CD4-positive, alpha-beta T cell treated with Interferon alpha-2 for 1 hour (primary cell): ENCODE results near the gene WASF3.
"Not testable (repeated sequence)": the region's sequence is repeated elsewhere in the genome, so short reads cannot be mapped to it uniquely, and the experiment has no call there.

Experiments used
- DNase-seq, 2 donors: peaks; one replicate each; pipeline ENCODE4 v3.0.0-alpha.2; 2020 to 2022

Gene WASF3

DNA sequence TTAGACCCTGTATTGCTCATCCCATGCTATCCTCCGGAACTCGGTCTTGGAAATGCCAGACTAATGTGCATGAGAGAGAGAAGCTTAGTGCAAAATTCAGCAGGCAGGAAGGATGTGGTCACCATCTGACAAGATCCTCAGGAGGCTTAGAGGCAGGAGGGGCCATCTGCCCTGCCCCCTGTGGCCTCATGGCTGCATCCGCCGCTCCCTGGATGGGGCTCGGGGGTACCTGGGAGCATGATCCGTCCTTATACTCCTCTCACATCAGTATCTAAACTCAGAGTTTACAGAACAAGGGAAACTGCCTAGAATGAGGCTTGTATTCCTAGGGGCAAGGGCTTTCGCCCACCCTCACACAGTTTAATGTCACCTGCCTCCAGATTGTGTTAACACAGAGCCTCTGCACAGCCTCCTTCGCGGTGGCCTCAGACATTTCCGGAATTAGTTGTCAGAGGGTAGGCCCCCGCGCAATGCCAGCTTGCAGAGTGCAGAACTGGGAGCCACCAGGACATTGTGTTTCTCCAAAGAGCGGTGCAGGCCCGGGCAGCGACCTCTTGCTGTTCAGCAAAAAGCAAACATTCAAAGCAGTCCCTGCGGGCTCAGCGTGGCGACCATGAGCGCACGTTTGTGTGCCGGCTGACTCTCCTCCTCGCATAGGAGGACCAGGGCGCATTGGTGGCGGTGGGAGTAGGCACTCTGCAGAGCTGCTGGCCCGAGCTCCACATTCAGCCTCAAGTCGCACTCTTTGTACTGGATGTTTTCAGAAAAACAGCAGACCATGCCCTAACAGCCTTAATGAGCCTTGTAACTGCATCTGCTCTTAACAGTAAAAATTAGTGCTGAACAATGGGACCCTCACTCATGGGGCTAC, 164.0 kb downstream of the WASF3 start:
- DNase-seq: peak in 1 of 2 donors; percentile 54

DNA sequence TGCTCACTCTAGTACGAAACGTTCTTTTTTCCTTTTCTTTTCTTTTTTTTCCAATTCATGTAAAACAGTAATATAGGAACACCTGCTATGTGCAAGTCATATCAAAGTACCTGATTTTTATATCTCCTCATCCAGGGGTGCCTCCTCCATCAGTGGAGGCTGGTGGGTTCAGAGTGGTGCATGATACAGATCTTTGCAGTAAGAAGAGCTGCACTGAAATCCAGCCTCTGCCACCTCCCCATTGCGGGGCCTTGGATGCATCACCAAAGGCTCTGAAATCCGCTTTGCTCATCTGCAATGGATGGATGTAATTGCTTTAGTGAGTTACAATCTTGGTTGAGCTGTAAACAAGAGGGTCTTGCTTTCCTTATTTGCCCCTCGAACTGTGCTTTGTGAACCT, 164.8 kb downstream of the WASF3 start:
- DNase-seq: no peak

DNA sequence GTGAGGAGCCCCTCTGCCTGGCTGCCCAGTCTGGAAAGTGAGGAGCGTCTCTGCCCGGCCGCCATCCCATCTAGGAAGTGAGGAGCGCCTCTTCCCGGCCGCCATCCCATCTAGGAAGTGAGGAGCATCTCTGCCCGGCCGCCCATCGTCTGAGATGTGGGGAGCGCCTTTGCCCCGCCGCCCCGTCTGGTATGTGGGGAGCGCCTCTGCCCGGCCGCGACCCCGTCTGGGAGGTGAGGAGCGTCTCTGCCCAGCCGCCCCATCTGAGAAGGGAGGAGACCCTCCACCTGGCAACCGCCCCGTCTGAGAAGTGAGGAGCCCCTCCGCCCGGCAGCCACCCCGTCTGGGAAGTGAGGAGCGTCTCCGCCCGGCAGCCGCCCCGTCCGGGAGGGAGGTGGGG, 166.1 kb downstream of the WASF3 start:
- not testable (repeated sequence) for DNase-seq

DNA sequence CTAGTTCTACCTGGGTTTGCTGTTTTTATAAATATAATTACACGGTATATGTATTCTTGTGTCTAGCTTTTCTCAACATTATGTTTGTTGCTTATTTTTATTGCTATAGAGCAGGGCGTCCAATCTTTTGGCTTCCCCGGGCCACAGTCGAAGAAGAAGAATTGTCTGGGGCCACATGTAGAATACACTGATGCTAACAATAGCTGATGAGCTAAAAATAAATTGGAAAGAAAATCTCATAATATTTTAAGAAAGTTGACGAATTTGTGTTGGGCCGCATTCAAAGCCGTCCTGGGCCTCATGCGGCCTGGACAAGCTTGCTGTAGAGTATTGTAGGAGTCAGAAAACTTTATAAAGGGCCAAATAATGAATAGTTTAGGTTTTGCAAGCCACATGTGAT, 169.2 kb downstream of the WASF3 start:
- no peak for DNase-seq

DNA sequence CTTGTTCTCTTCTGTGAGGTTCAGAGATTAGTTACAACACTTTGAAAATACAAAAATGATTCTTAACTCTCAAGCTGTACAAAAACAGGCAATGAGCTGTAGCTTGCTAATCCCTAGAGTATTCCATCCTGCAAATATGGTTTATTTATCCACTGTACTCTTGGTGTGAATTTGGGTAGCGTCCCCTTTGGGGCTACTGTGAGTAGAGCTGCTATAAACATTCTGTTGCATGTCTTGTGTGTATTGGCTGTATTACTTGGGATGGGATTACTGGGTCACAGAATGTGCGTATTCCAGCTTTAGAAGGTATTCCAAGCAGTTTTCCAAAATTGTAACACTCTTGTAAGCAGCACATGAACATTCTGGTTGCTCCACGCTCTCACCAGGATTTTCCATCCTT, 169.6 kb downstream of the WASF3 start:
- DNase-seq: no peak

DNA sequence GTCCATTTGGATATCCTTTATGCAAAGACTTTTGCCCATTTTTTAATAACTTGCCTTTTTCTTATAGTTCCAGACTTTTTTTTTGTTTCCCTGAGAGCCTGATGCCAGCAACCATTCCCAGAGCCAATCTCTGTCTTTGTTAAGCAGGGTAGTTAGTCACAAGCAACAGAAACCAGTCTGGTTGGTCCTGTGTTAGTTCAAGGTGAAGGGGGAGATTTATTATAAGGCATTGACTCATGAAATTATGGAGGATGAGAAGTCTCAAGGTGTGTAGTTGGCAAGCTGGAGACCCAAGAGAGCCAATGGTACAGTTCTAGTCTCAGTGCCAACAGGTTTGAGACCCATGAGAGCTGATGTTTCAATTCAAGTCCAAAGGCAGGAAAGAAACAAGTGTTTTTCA, 170.2 kb downstream of the WASF3 start:
- no peak for DNase-seq

DNA sequence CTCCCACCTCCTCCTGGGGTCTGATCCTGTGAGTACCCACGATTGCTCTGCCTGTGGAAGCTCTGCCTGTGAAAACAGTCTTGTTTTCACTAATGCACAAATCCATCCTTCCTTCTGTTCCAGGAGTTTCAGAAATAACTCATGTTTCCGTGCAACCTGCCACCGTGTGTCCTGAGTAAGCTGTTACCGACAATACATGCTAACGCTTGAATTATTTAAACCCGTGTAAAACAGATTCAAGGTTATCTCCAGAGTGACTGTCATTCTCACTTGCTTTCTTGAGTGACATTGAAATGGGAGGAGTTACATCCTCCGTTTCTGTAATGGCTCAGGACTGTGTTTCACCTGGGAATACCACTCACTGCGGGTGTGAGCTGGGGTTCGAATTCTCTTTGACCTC, 178.2 kb downstream of the WASF3 start:
- DNase-seq: no peak
